ENCODE data around the gene RGS7BP. TPM values are rescaled to one million over a fixed set of nuclear protein-coding genes. Genes with fewer than 3 reads are reported as not detected.
"Not testable (repeated sequence)": the region's sequence is repeated elsewhere in the genome, so short reads cannot be mapped to it uniquely, and the experiment has no call there.

The RGS7BP gene
- total and polyA plus RNA-seq, 2 experiments from 2014 or later: 0.75 to 0.77 TPM

DNA sequence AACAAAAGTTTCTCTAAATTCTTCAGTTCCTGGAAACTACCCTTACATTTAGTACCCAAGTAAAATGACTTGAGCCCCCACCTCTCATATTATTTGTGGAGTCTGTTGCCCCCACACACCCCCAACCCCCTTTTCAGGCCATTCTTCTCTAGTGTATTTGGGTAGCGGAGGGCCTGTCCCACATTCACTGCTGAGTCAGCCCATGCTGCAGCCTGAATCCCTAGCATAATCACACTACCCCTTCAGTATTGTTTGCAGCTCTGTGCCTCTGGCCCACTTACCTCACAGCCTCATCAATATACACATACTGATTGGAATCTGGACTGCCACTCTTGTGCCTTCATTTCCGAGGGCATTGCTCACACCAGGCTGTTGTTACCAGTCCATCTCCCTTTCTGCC, 26.8 kb downstream of the RGS7BP start:
- Histone ChIP-seq H3K79me2 (no peaks in the 10 kb centered on the region), H3K27me3 (no peaks in the 10 kb centered on the region), H2AFZ (no peak overlapping the region), H3K4me3 (no peak overlapping the region), H3K4me2 (no peak overlapping the region), H3K9me2 (replicated peaks; ENCODE audit: insufficient read depth) (no peaks in the 10 kb centered on the region), H4K20me1 (ENCODE audit: insufficient read depth, poor library complexity, severe bottlenecking) (no peaks in the 10 kb centered on the region), H3K9me3 (ENCODE audit: low read depth) (no peaks in the 10 kb centered on the region), H3K4me1 (ENCODE audit: insufficient read depth) (no peaks in the 10 kb centered on the region), H3K27ac (no peak overlapping the region), H3K36me3 (replicated peaks; ENCODE audit: insufficient read depth, low read depth) (no peaks in the 10 kb centered on the region)
- DNase-seq (ENCODE audit: low spot score): no peak
- 85% methylated on average over 2 of the region's 2 CpGs for WGBS (ENCODE audit: low lambda C conversion rate, missing lambda C conversion rate)
- TF ChIP-seq, protein P1, sequence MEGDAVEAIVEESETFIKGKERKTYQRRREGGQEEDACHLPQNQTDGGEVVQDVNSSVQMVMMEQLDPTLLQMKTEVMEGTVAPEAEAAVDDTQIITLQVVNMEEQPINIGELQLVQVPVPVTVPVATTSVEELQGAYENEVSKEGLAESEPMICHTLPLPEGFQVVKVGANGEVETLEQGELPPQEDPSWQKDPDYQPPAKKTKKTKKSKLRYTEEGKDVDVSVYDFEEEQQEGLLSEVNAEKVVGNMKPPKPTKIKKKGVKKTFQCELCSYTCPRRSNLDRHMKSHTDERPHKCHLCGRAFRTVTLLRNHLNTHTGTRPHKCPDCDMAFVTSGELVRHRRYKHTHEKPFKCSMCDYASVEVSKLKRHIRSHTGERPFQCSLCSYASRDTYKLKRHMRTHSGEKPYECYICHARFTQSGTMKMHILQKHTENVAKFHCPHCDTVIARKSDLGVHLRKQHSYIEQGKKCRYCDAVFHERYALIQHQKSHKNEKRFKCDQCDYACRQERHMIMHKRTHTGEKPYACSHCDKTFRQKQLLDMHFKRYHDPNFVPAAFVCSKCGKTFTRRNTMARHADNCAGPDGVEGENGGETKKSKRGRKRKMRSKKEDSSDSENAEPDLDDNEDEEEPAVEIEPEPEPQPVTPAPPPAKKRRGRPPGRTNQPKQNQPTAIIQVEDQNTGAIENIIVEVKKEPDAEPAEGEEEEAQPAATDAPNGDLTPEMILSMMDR (IDR thresholded peaks at IDR 0.05; ENCODE audit: poor library complexity): no peak
- no peak for TF ChIP-seq EZH2phosphoT487 (IDR thresholded peaks at IDR 0.05; ENCODE audit: low read depth, severe bottlenecking, unreplicated experiment)
- TF ChIP-seq EZH2 (IDR thresholded peaks at IDR 0.05; ENCODE audit: borderline replicate concordance): no peak

DNA sequence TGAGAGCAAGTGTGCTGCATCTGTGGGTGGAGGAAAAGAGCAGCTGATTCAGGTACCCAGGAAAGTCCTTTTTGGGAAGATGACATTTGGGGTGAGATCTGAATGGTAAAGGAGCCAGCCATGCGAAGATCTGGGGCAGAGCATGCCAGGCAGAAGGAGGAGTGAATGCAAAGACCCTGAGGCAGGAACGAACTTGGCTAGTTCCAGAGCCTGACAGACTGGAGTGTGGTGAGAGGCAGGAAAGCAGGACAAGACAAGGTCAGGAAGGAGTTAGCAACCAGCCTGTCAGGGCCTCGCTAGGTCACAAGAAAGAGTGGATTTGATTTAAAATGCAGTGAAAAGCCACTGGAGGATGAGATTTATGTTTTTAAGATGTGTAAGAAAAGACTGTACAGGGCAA, 28.2 kb downstream of the RGS7BP start:
- Histone ChIP-seq H3K4me2 (no peak overlapping the region), H3K36me3 (replicated peaks; ENCODE audit: insufficient read depth, low read depth) (no peaks in the 10 kb centered on the region), H3K4me3 (no peak overlapping the region), H3K4me1 (ENCODE audit: insufficient read depth) (no peaks in the 10 kb centered on the region), H3K9me2 (replicated peaks; ENCODE audit: insufficient read depth) (no peaks in the 10 kb centered on the region), H3K79me2 (no peaks in the 10 kb centered on the region), H4K20me1 (ENCODE audit: insufficient read depth, poor library complexity, severe bottlenecking) (no peaks in the 10 kb centered on the region), H3K27me3 (no peaks in the 10 kb centered on the region), H3K27ac (no peak overlapping the region), H2AFZ (no peak overlapping the region), H3K9me3 (ENCODE audit: low read depth) (no peaks in the 10 kb centered on the region)
- TF ChIP-seq, protein P1 (IDR thresholded peaks at IDR 0.05; ENCODE audit: poor library complexity): no peak
- TF ChIP-seq EZH2 (IDR thresholded peaks at IDR 0.05; ENCODE audit: borderline replicate concordance) (no peak), EZH2phosphoT487 (IDR thresholded peaks at IDR 0.05; ENCODE audit: low read depth, severe bottlenecking, unreplicated experiment) (no peak)
- no peak for DNase-seq (ENCODE audit: low spot score)
- WGBS (ENCODE audit: low lambda C conversion rate, missing lambda C conversion rate): 79% methylated on average over 3 of the region's 3 CpGs

DNA sequence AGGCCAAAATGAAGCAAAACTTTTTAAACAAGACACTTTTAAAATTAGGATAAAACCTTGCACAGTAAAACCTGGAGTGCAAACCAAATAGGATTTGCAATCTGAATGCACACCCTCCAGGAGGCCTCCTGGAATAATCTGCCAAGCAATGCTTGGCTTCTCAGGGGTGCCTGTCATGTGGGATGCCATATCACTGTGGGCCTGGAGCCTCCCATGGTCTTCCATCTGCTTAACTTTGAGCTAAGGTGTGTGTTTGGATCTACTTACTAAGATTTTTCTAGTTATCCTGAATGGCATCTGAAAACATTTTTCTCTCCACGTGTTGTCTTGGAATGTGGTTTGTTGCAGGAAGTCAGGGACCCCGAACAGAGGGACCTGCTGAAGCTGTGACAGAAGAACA, 52.1 kb downstream of the RGS7BP start:
- Histone ChIP-seq H4K20me1 (ENCODE audit: insufficient read depth, poor library complexity, severe bottlenecking) (no peaks in the 10 kb centered on the region), H2AFZ (no peak overlapping the region), H3K9me3 (ENCODE audit: low read depth) (no peaks in the 10 kb centered on the region), H3K27ac (no peak overlapping the region), H3K4me1 (ENCODE audit: insufficient read depth) (no peaks in the 10 kb centered on the region), H3K9me2 (replicated peaks; ENCODE audit: insufficient read depth) (no peaks in the 10 kb centered on the region), H3K36me3 (replicated peaks; ENCODE audit: insufficient read depth, low read depth) (no peaks in the 10 kb centered on the region), H3K79me2 (no peaks in the 10 kb centered on the region), H3K4me2 (no peak overlapping the region), H3K27me3 (no peaks in the 10 kb centered on the region), H3K4me3 (no peak overlapping the region)
- WGBS (ENCODE audit: low lambda C conversion rate, missing lambda C conversion rate): 73% methylated on average over 2 of the region's 2 CpGs
- no peak for DNase-seq (ENCODE audit: low spot score)
- TF ChIP-seq EZH2phosphoT487 (IDR thresholded peaks at IDR 0.05; ENCODE audit: low read depth, severe bottlenecking, unreplicated experiment) (no peak), EZH2 (IDR thresholded peaks at IDR 0.05; ENCODE audit: borderline replicate concordance) (no peak)
- TF ChIP-seq, protein P1 (IDR thresholded peaks at IDR 0.05; ENCODE audit: poor library complexity): no peak

DNA sequence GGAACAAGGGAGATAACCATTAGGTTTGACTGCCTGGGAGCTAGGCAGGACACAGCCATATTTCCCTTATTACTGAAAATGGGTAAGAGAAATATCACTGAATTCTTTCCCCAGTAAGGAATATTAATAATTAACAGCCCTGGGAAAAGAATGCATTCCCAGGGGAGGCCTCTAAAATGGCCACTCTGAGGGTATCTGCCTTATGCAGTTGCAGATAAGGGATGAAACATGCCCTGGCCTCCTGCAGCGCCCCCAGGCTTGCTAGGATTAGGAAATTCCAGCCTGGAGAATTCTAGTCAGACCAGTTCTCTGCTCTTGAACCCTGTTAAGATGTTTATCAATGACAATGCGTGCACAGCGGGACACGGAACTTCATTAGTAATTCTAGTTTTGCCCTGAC, 52.8 kb downstream of the RGS7BP start:
- not testable (repeated sequence) for H3K4me2 ChIP-seq; H3K36me3 ChIP-seq (replicated peaks; ENCODE audit: insufficient read depth, low read depth); H2AFZ ChIP-seq; H3K27me3 ChIP-seq; H3K4me1 ChIP-seq (ENCODE audit: insufficient read depth); H3K9me2 ChIP-seq (replicated peaks; ENCODE audit: insufficient read depth); H3K9me3 ChIP-seq (ENCODE audit: low read depth); H3K79me2 ChIP-seq; DNase-seq (ENCODE audit: low spot score); H4K20me1 ChIP-seq (ENCODE audit: insufficient read depth, poor library complexity, severe bottlenecking); H3K27ac ChIP-seq; H3K4me3 ChIP-seq
- 83% methylated on average over 4 of the region's 4 CpGs for WGBS (ENCODE audit: low lambda C conversion rate, missing lambda C conversion rate)
